GM12864 (cell line): ENCODE data around the gene RABGEF1.

Experiments used
- DNase-seq: peaks from one replicate; pipeline ENCODE4 v3.0.0-alpha.2; 2011; ENCODE audit warnings: low read depth
- H3K4me3 ChIP-seq: 2 replicates; pipeline ENCODE4 v1.5.1; 2011; ENCODE audit warnings: mild to moderate bottlenecking, low read depth, low read length, control low read depth
- CTCF ChIP-seq: IDR thresholded peaks from 2 replicates; pipeline ENCODE4 v1.5.1; 2011; ENCODE audit warnings: low read depth, mild to moderate bottlenecking, moderate library complexity, low read length, control low read depth, inconsistent platforms; ENCODE audit errors: missing control alignments

Gene RABGEF1

GRCh38 chr7:66725843-66726242 is 14.7 kb upstream of the RABGEF1 start:
- DNase-seq = no peak
- TF ChIP-seq CTCF = no peak
- no peak overlapping the region for H3K4me3 ChIP-seq

- no peak for TF ChIP-seq CTCF
- no peak for DNase-seq
- no peak overlapping the region for H3K4me3 ChIP-seq
These were observed 13.5 kb upstream of the RABGEF1 start for GRCh38 chr7:66727058-66727457.

DNA sequence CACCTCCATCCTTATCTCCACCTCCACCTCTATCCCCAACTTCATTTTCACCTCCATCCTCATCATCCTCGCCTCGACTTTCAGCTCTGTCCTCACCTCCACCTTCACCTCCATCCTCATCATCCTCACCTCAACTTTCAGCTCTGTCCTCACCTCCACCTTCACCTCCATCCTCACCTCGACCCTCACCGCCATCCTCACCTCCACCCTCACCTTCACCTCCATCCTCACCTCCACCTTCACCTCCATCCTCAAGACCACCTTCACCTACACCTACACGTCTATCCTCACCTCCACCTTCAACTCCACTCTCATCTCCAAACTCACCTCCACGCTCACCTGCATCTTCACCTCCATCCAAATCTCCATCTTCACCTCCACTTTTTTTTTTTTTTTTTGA is 12.0 kb upstream of the RABGEF1 start:
- no peak for TF ChIP-seq CTCF
- no peak for DNase-seq
- no peak overlapping the region for H3K4me3 ChIP-seq

DNA sequence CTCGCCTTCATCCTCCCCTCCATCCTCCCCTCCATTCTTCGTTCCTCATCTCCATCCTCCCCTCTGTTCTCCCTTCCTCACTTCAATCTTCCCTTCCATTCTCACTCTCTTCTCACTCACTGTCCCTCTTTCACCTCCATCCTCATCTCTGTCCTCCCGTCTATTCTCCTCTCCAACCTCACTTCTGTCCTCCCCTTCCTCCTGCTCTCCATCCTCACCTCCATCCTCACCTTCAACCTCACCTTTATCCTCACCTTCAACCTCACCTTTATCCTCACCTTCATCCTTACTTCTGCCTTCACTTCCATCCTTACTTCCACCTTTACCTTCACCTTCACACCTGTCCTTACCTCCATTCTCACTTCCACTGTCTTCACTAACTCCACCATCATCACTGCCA is 11.3 kb upstream of the RABGEF1 start:
- DNase-seq = no peak

GRCh38 chr7:66731986-66732385 is 8.5 kb upstream of the RABGEF1 start:
- no peak for DNase-seq
- no peak overlapping the region for H3K4me3 ChIP-seq
- no peak for TF ChIP-seq CTCF

More for the DNA sequence above, 11.3 kb upstream of the RABGEF1 start:
- TF ChIP-seq CTCF = no peak
- no peak overlapping the region for H3K4me3 ChIP-seq

DNA sequence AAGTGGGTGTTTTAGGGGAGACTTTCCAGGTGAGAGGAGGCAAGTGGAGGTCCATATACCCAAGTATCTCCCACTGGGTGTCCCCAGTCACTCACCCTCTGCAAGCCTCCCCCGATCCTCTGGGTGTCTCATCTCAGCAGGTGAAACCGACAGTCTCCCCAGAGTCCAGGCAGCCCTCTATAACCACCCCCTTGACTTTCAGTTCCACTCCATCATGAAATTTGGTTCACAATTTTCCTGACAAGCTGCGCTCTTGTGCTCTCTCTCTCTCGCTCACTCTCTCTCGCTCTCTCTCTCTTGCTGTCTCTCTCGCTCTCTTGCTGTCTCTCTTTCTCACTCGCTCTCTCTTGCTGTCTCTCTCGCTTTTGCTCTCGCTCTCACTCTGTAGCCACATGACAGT is 8.1 kb upstream of the RABGEF1 start:
- DNase-seq = no peak
- H3K4me3 ChIP-seq = no peak overlapping the region
- no peak for TF ChIP-seq CTCF

DNA sequence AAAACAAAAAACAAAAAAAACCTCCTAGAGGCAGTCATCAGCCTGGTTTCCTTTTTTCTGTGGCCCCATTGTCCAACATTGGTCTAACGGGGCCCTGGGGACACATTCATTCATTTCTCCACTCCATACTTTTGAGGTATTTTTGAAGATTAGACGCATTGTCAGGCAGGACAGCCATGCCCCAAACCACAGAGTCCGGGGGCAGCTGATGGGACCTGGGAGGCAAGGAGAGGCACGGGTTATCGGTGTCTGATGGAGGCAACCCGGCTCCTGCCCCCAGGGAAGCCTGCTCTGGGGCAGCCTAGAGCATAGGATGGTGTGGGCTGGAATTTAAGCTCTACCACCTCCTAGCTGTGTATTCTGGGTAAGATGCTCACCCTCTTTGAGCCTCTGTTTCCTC is 6.5 kb upstream of the RABGEF1 start:
- no peak overlapping the region for H3K4me3 ChIP-seq
- DNase-seq = no peak
- TF ChIP-seq CTCF = no peak
